ENCODE results near the gene COPG1. TPM values are rescaled to one million over a fixed set of nuclear protein-coding genes. Genes with fewer than 3 reads are reported as not detected.

The COPG1 gene
- total RNA-seq, 3 donors from 2014 or later (not counting 1 experiment from before 2014, with no cell fraction given) = 127 to 141 (median 135) TPM

GRCh38 chr3:129207479-129207878 lies 41.9 kb upstream of the COPG1 start:
- Histone ChIP-seq H3K9me3 (ENCODE audit: control insufficient read depth, insufficient read depth, low read length) (no peaks in the 10 kb centered on the region), H3K27me3 (ENCODE audit: control insufficient read depth, insufficient read depth, low read length) (no peaks in the 10 kb centered on the region), H3K4me1 (ENCODE audit: control insufficient read depth, insufficient read depth, low read length) (no peaks in the 10 kb centered on the region), H3K36me3 (ENCODE audit: control insufficient read depth, insufficient read depth, low read length) (no peaks in the 10 kb centered on the region), H3K4me3 (ENCODE audit: low read length) (no peak overlapping the region), H3K27ac (ENCODE audit: low read length) (no peak overlapping the region)
- Mint-ChIP-seq H3K4me3 (no peak overlapping the region), H3K36me3 (no peaks in the 10 kb centered on the region), H3K27me3 (ENCODE audit: low read depth in 2 of 2) (peaks cover 0 to 3% of the 10 kb centered on the region in 2 donors), H3K4me1 (no peaks in the 10 kb centered on the region), H3K9me3 (no peaks in the 10 kb centered on the region), H3K27ac (no peak overlapping the region)
- 98% methylated on average over 2 of the region's 4 CpGs for WGBS (ENCODE audit: insufficient coverage)
- no peak for TF ChIP-seq CTCF (IDR thresholded peaks at IDR 0.05)
- ATAC-seq (no peak), DNase-seq (no peak)
- intact Hi-C loops (cut with micrococcal nuclease) = no loop called here

- Mint-ChIP-seq H3K4me3 (no peak overlapping the region), H3K4me1 (no peaks in the 10 kb centered on the region), H3K27me3 (ENCODE audit: low read depth in 2 of 2) (peaks cover 0 to 3% of the 10 kb centered on the region in 2 donors), H3K9me3 (no peaks in the 10 kb centered on the region), H3K36me3 (no peaks in the 10 kb centered on the region), H3K27ac (no peak overlapping the region)
- Histone ChIP-seq H3K4me3 (ENCODE audit: low read length) (no peak overlapping the region), H3K9me3 (ENCODE audit: control insufficient read depth, insufficient read depth, low read length) (no peaks in the 10 kb centered on the region), H3K4me1 (ENCODE audit: control insufficient read depth, insufficient read depth, low read length) (no peaks in the 10 kb centered on the region), H3K27me3 (ENCODE audit: control insufficient read depth, insufficient read depth, low read length) (no peaks in the 10 kb centered on the region), H3K27ac (ENCODE audit: low read length) (no peak overlapping the region), H3K36me3 (ENCODE audit: control insufficient read depth, insufficient read depth, low read length) (no peaks in the 10 kb centered on the region)
- ATAC-seq (no peak), DNase-seq (no peak)
- TF ChIP-seq CTCF (IDR thresholded peaks at IDR 0.05) = no peak
- 95% methylated on average over 1 of the region's 1 CpG for WGBS (ENCODE audit: insufficient coverage)
- intact Hi-C loops (cut with micrococcal nuclease) = no loop called here
Measured at GRCh38 chr3:129211345-129211744, 38.1 kb upstream of the COPG1 start.

GRCh38 chr3:129211772-129212171 lies 37.6 kb upstream of the COPG1 start:
- no peak overlapping the region for H3K27ac ChIP-seq (ENCODE audit: low read length)
- TF ChIP-seq CTCF (IDR thresholded peaks at IDR 0.05) = no peak

GRCh38 chr3:129213238-129213637 lies 36.2 kb upstream of the COPG1 start:
- Mint-ChIP-seq H3K27ac (no peak overlapping the region), H3K9me3 (no peaks in the 10 kb centered on the region), H3K4me1 (no peaks in the 10 kb centered on the region), H3K4me3 (no peak overlapping the region), H3K27me3 (ENCODE audit: low read depth in 2 of 2) (peaks cover 0 to 3% of the 10 kb centered on the region in 2 donors), H3K36me3 (no peaks in the 10 kb centered on the region)
- no peak overlapping the region for H3K27ac ChIP-seq (ENCODE audit: low read length)
- no peak for DNase-seq
- intact Hi-C loops (cut with micrococcal nuclease) = no loop called here
- TF ChIP-seq CTCF (IDR thresholded peaks at IDR 0.05) = no peak
- no peaks in the 10 kb centered on the region for H3K4me1 ChIP-seq (ENCODE audit: control insufficient read depth, insufficient read depth, low read length)
- no peak overlapping the region for H3K4me3 ChIP-seq (ENCODE audit: low read length)
- 98% methylated on average over 4 of the region's 5 CpGs for WGBS (ENCODE audit: insufficient coverage)
- H3K9me3 ChIP-seq (ENCODE audit: control insufficient read depth, insufficient read depth, low read length) = no peaks in the 10 kb centered on the region
- no peaks in the 10 kb centered on the region for H3K36me3 ChIP-seq (ENCODE audit: control insufficient read depth, insufficient read depth, low read length)
- H3K27me3 ChIP-seq (ENCODE audit: control insufficient read depth, insufficient read depth, low read length) = no peaks in the 10 kb centered on the region
- ATAC-seq = no peak

More at GRCh38 chr3:129211772-129212171, 37.6 kb upstream of the COPG1 start:
- Histone ChIP-seq H3K4me1 (ENCODE audit: control insufficient read depth, insufficient read depth, low read length) (no peaks in the 10 kb centered on the region), H3K4me3 (ENCODE audit: low read length) (no peak overlapping the region), H3K27me3 (ENCODE audit: control insufficient read depth, insufficient read depth, low read length) (no peaks in the 10 kb centered on the region), H3K36me3 (ENCODE audit: control insufficient read depth, insufficient read depth, low read length) (no peaks in the 10 kb centered on the region), H3K9me3 (ENCODE audit: control insufficient read depth, insufficient read depth, low read length) (no peaks in the 10 kb centered on the region)
- H3K9me3 Mint-ChIP-seq = no peaks in the 10 kb centered on the region
- intact Hi-C loops (cut with micrococcal nuclease) = no loop called here
- WGBS (ENCODE audit: insufficient coverage) = 77% methylated on average over 6 of the region's 6 CpGs
- ATAC-seq = no peak
- H3K36me3 Mint-ChIP-seq = no peaks in the 10 kb centered on the region
- H3K27ac Mint-ChIP-seq = no peak overlapping the region
- peaks cover 0 to 3% of the 10 kb centered on the region in 2 donors for H3K27me3 Mint-ChIP-seq (ENCODE audit: low read depth in 2 of 2)
- H3K4me3 Mint-ChIP-seq = no peak overlapping the region
- no peaks in the 10 kb centered on the region for H3K4me1 Mint-ChIP-seq
- no peak for DNase-seq
